ENCODE results near the gene FREY1.

Gene FREY1

DNA sequence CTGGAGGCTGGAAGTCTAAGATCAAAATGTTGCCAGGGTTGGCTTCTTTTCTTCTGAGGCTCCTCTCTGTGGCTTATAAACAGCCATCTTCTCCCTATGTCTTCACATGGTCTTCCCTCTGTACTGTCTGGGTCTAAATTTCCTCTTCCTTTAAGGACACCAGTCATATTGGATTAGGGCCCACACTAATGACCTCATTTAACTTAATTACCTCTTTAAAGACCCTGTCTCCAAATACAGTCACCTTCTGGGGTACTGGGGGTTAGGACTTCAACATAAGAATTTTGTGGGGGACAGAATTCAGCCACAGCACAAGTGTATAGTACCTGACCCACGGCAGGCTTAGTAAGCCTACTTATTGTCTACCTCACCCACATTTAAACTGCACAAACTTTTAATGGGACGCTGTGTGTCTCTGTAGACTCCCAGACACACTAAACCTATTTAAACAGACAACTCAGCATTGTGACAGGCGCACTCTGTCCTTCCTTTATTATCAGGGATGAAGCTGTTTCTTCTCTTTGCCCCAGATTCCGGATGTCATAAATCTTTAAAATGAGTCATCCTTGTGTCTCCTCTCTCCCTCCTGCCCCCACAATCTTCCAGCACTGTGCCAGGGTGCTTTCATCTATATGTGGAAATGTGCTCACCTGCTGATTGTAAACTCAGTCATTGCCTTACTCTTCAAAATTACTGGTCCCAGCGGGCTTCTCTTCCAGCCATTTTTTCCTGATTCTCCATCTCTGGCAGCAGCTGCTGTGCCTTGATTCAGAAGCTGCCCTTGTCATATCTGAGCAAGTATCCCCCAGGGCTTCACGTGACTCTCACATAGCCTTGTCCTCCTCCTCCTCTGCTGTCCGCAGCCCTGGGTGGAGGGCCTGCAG lies 27.0 kb downstream of the FREY1 start:
- no peak overlapping the region for H3K4me3 ChIP-seq (ENCODE audit: low read length)
- TF ChIP-seq, protein P1, sequence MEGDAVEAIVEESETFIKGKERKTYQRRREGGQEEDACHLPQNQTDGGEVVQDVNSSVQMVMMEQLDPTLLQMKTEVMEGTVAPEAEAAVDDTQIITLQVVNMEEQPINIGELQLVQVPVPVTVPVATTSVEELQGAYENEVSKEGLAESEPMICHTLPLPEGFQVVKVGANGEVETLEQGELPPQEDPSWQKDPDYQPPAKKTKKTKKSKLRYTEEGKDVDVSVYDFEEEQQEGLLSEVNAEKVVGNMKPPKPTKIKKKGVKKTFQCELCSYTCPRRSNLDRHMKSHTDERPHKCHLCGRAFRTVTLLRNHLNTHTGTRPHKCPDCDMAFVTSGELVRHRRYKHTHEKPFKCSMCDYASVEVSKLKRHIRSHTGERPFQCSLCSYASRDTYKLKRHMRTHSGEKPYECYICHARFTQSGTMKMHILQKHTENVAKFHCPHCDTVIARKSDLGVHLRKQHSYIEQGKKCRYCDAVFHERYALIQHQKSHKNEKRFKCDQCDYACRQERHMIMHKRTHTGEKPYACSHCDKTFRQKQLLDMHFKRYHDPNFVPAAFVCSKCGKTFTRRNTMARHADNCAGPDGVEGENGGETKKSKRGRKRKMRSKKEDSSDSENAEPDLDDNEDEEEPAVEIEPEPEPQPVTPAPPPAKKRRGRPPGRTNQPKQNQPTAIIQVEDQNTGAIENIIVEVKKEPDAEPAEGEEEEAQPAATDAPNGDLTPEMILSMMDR (IDR thresholded peaks at IDR 0.05; ENCODE audit: insufficient read depth, low read depth, low read length, missing control alignments) = no peak
- peak; percentile 12 for DNase-seq (ENCODE audit: low read depth)

DNA sequence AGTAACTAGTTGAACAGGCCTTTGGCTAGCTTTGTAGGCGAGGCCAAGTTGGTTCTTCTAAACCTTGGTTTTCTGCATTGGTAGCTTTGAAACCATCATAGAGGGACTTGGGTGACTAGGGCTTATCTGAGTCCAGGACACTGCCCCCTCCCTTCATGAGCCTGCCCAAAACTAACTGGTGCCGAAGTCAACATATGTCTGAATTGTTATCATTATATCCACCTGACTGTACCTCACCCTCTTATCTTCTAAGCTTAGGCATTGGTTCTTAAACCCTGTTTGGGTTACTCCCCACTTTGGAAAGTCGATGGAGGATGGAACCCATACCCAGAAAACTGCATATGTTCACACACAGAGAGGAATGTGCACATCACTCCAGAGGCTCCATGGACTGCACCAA lies 29.2 kb downstream of the FREY1 start:
- DNase-seq (ENCODE audit: low read depth) = no peak
- TF ChIP-seq, protein P1 (IDR thresholded peaks at IDR 0.05; ENCODE audit: insufficient read depth, low read depth, low read length, missing control alignments) = no peak
- H3K4me3 ChIP-seq (ENCODE audit: low read length) = no peak overlapping the region

DNA sequence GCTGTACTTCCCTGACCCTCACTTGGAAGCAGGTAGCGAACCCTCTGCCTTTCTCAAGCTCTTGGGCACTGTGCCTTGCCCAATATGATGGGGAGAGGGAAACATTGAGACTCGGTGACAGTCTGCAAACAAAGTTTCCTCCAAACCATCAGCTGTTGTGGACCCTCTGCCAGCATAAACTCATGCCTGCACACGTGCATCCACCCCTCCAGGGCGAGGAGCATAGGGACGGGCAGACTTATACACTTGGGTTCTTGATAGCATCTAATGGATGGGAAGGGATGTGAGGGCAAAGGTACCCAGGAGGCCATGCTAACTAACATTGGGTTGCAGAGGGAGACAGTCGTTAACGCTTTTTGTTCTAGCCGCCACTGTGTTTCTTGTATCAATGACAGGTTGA lies 29.9 kb downstream of the FREY1 start:
- TF ChIP-seq, protein P1 (IDR thresholded peaks at IDR 0.05; ENCODE audit: insufficient read depth, low read depth, low read length, missing control alignments) = no peak
- no peak overlapping the region for H3K4me3 ChIP-seq (ENCODE audit: low read length)
- no peak for DNase-seq (ENCODE audit: low read depth)

DNA sequence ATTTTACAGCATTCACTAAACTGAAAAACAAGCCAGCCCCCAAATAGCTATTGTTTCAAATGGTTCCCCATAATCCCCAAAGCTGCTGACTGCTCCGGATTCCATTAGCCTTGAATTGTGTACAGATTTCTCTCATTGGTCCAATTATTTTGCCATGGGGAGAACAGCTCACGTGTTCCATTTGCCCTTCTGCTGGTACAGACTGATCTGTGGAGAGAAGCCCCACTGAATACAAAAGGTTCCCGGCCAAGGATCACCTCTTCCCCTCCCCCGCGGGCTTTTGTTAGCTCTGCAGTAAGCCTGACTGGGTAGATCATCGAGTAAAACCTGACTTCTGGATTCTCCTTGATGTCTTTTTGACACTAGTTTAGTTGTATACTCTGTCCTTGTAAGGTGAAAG lies 30.7 kb downstream of the FREY1 start:
- DNase-seq (ENCODE audit: low read depth) = no peak
- H3K4me3 ChIP-seq (ENCODE audit: low read length) = no peak overlapping the region
- TF ChIP-seq, protein P1 (IDR thresholded peaks at IDR 0.05; ENCODE audit: insufficient read depth, low read depth, low read length, missing control alignments) = no peak

DNA sequence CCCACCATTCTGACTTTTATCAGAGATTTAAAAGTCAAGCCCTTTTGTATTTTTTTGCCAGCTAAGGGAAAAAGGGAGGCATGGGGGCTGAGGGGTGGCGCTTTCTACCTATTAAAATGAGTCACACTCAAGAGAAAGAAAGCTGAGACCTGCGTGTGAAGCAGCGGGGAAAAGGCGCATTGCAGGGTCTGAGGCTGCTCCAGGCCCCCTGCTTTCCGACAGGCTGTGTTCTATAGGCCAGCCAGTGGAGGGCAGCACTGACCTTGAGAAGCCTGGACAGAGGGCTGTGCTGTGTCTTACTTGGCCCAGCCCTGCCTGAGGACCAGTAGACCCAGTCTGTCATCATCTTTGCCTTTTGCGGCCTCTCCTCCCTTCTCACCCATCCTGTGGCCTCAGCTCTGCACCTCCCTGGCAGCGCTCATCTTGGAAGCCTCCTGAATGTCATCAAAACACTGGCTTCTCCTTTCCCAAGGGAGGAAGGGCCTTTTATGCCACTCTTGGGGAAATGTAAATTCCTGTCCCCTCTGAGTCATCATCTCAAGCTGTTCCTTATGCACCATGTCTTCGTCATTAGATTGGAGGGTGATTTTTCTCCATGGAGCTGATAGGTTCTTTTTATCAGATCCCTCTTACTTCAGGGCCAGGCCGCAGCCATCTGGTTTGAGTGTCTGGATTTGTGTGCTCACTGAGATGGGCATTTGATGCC lies 34.3 kb downstream of the FREY1 start:
- no peak overlapping the region for H3K4me3 ChIP-seq (ENCODE audit: low read length)
- TF ChIP-seq, protein P1 (IDR thresholded peaks at IDR 0.05; ENCODE audit: insufficient read depth, low read depth, low read length, missing control alignments) = peak; percentile 70
- DNase-seq (ENCODE audit: low read depth) = peak; percentile 78

- TF ChIP-seq, protein P1 (IDR thresholded peaks at IDR 0.05; ENCODE audit: insufficient read depth, low read depth, low read length, missing control alignments) = no peak
- no peak overlapping the region for H3K4me3 ChIP-seq (ENCODE audit: low read length)
- peak; percentile 39 for DNase-seq (ENCODE audit: low read depth)
Observed at GRCh38 chr11:45871638-45872037, 35.4 kb downstream of the FREY1 start.
